Sigmoid colon (tissue), 7 donors: ENCODE results near the gene PRRT4. TPM values are rescaled to one million over a fixed set of nuclear protein-coding genes. Genes with fewer than 3 reads are reported as not detected.
A peak's percentile ranks its signal among the peaks of the same experiment; 100 is the strongest.

Experiments
- DNase-seq: peaks from one replicate; pipeline ENCODE4 v3.0.0-alpha.2; 2019
- H3K27ac ChIP-seq, 4 donors: fragments of 200-600 bp; sonication (generic); one replicate each; pipeline ENCODE4 v1.5.1; 2016 to 2019; ENCODE audit warnings: mild to moderate bottlenecking in 1 of 4
- H3K27me3 ChIP-seq, 3 donors: fragments of 200-600 bp; sonication (generic); one replicate each; pipeline ENCODE4 v1.5.1; 2019; ENCODE audit warnings: mild to moderate bottlenecking in 1 of 3
- H3K36me3 ChIP-seq, 4 donors: fragments of 200-600 bp; sonication (generic); one replicate each; pipeline ENCODE4 v1.5.1; 2016 to 2019
- H3K4me1 ChIP-seq, 4 donors: fragments of 200-600 bp; sonication (generic); one replicate each; pipeline ENCODE4 v1.5.1; 2017 to 2019
- H3K4me3 ChIP-seq, 4 donors: fragments of 200-600 bp; sonication (generic); one replicate each; pipeline ENCODE4 v1.5.1; 2017 to 2019; ENCODE audit warnings: mild to moderate bottlenecking in 2 of 4, moderate library complexity in 1 of 4
- H3K9me3 ChIP-seq, 4 donors: fragments of 200-600 bp in 3 of 4; sonication (generic) in 3 of 4; one replicate each; pipeline versions ENCODE4 v1.5.1 to v1.6.1; 2013 to 2019
- EP300 ChIP-seq, 4 donors: sonication (generic); formaldehyde crosslinking; IDR thresholded peaks; one replicate each; pipeline ENCODE4 v1.6.1; 2017; ENCODE audit warnings: antibody characterized with exemption in 4 of 4
- POLR2A ChIP-seq, 2 donors: fragments of 450-650 bp; IDR thresholded peaks; one replicate each; pipeline ENCODE4 v1.6.1; 2016; ENCODE audit warnings: antibody characterized with exemption in 2 of 2, mild to moderate bottlenecking in 2 of 2, moderate library complexity in 2 of 2
- POLR2AphosphoS5 ChIP-seq, 4 donors: sonication (generic); formaldehyde crosslinking; IDR thresholded peaks; one replicate each; pipeline ENCODE4 v1.6.1; 2017; ENCODE audit warnings: antibody characterized with exemption in 4 of 4
- WGBS, 2 donors: extraction: QIAGEN DNeasy Blood & Tissue Kit; methylation state at CpG; one replicate each; pipeline ENCODE4 v1.1.7; 2013; 5-methylcytosine and 5-hydroxymethylcytosine counted together
- intact Hi-C: fragments of 100-400 bp; cut with DNase I; formaldehyde crosslinking; loops from one replicate; pipeline ENCODE4 v1.15.1; 2023
- polyA plus RNA-seq, 3 donors: library from polyadenylated mRNA; stranded (reverse); fragments of 200-250 nt; gene quantifications; one replicate each; pipeline ENCODE4 v1.2.3, GENCODE V29; 2013
- total RNA-seq, 4 donors: library from RNA; depleted of rRNA; stranded (reverse); fragments of >200 nt; gene quantifications; one replicate each; pipeline ENCODE4 v1.1.0, GENCODE V29; 2016
- TF ChIP-seq, protein P1 (sequence below), 4 experiments: fragments of 450-650 bp in 3 of 4; fragments of 200-600 bp in 1 of 4; IDR thresholded peaks; one replicate each; pipeline ENCODE4 v1.5.1; 2016 to 2019; ENCODE audit warnings: antibody characterized with exemption in 4 of 4, mild to moderate bottlenecking in 3 of 4, moderate library complexity in 2 of 4
- donor health status: healthy with polysubstance abuse.
- donor health status: Bipolar disorder and iron deficiency.
- donor health status: healthy.

The PRRT4 gene
- total and polyA plus RNA-seq, 7 donors, result 0.27 to 1.1 (median 0.83) TPM; not detected in 2

GRCh38 chr7:128360359-128360678, 1.2 kb downstream of the PRRT4 start:
- Histone ChIP-seq H3K9me3 (no peaks in the 10 kb centered on the region), H3K4me3 (peak overlapping the region in 3 of 4 donors; percentile 54 to 61 (median 54)), H3K27me3 (peaks cover 0 to 11% (median 0%) of the 10 kb centered on the region in 3 donors), H3K4me1 (peaks cover 0 to 22% (median 18%) of the 10 kb centered on the region in 4 donors), H3K36me3 (no peaks in the 10 kb centered on the region), H3K27ac (peak overlapping the region in 2 of 4 donors; percentile 33 to 37)
- WGBS, 2 donors, result 30 to 39% methylated on average over 9 of the region's 9 CpGs
- DNase-seq, result no peak
- intact Hi-C loops, result no loop called here
- TF ChIP-seq POLR2A (IDR thresholded peaks at IDR 0.05) (no peak), POLR2AphosphoS5 (IDR thresholded peaks at IDR 0.05) (no peak), EP300 (IDR thresholded peaks at IDR 0.05) (no peak)
- TF ChIP-seq, protein P1, sequence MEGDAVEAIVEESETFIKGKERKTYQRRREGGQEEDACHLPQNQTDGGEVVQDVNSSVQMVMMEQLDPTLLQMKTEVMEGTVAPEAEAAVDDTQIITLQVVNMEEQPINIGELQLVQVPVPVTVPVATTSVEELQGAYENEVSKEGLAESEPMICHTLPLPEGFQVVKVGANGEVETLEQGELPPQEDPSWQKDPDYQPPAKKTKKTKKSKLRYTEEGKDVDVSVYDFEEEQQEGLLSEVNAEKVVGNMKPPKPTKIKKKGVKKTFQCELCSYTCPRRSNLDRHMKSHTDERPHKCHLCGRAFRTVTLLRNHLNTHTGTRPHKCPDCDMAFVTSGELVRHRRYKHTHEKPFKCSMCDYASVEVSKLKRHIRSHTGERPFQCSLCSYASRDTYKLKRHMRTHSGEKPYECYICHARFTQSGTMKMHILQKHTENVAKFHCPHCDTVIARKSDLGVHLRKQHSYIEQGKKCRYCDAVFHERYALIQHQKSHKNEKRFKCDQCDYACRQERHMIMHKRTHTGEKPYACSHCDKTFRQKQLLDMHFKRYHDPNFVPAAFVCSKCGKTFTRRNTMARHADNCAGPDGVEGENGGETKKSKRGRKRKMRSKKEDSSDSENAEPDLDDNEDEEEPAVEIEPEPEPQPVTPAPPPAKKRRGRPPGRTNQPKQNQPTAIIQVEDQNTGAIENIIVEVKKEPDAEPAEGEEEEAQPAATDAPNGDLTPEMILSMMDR (IDR thresholded peaks at IDR 0.05), result no peak

- peaks cover 0 to 22% (median 18%) of the 10 kb centered on the region in 4 donors for H3K4me1 ChIP-seq
- no peak overlapping the region for H3K27ac ChIP-seq
- 77 to 88% methylated on average over 4 of the region's 4 CpGs for WGBS, 2 donors
- H3K27me3 ChIP-seq, result peaks cover 0 to 10% (median 0%) of the 10 kb centered on the region in 3 donors
- no peaks in the 10 kb centered on the region for H3K36me3 ChIP-seq
- no peak for TF ChIP-seq POLR2A (IDR thresholded peaks at IDR 0.05)
- TF ChIP-seq POLR2AphosphoS5 (IDR thresholded peaks at IDR 0.05), result no peak
- TF ChIP-seq EP300 (IDR thresholded peaks at IDR 0.05), result no peak
- TF ChIP-seq, protein P1 (IDR thresholded peaks at IDR 0.05), result no peak
- H3K4me3 ChIP-seq, result no peak overlapping the region
- intact Hi-C loops, result no loop called here
- no peak for DNase-seq
- H3K9me3 ChIP-seq, result no peaks in the 10 kb centered on the region
Observed at GRCh38 chr7:128359939-128360338, 1.6 kb downstream of the PRRT4 start.

GRCh38 chr7:128359336-128359735, 2.2 kb downstream of the PRRT4 start:
- no peaks in the 10 kb centered on the region for H3K9me3 ChIP-seq
- peaks cover 0 to 22% (median 18%) of the 10 kb centered on the region in 4 donors for H3K4me1 ChIP-seq
- WGBS, 2 donors, result 95 to 96% methylated on average over 12 of the region's 12 CpGs
- H3K27ac ChIP-seq, result no peak overlapping the region
- H3K27me3 ChIP-seq, result peaks cover 0 to 9% (median 0%) of the 10 kb centered on the region in 3 donors
- no peak for TF ChIP-seq EP300 (IDR thresholded peaks at IDR 0.05)
- TF ChIP-seq POLR2A (IDR thresholded peaks at IDR 0.05), result no peak
- TF ChIP-seq, protein P1 (IDR thresholded peaks at IDR 0.05), result no peak
- TF ChIP-seq POLR2AphosphoS5 (IDR thresholded peaks at IDR 0.05), result no peak
- no peak for DNase-seq
- intact Hi-C loops, result no loop called here
- H3K36me3 ChIP-seq, result no peaks in the 10 kb centered on the region
- no peak overlapping the region for H3K4me3 ChIP-seq

- WGBS, 2 donors, result 73 to 88% methylated on average over 1 of the region's 1 CpG
- Histone ChIP-seq H3K4me3 (no peak overlapping the region), H3K27me3 (peaks cover 0 to 17% (median 6%) of the 10 kb centered on the region in 3 donors), H3K9me3 (no peaks in the 10 kb centered on the region), H3K27ac (no peak overlapping the region), H3K4me1 (peaks cover 0 to 22% (median 18%) of the 10 kb centered on the region in 4 donors), H3K36me3 (no peaks in the 10 kb centered on the region)
- no peak for DNase-seq
- TF ChIP-seq, protein P1 (IDR thresholded peaks at IDR 0.05), result no peak
- no peak for TF ChIP-seq POLR2AphosphoS5 (IDR thresholded peaks at IDR 0.05)
- no peak for TF ChIP-seq EP300 (IDR thresholded peaks at IDR 0.05)
- TF ChIP-seq POLR2A (IDR thresholded peaks at IDR 0.05), result no peak
- intact Hi-C loops, result no loop called here
Observed at GRCh38 chr7:128358233-128358632, 3.3 kb downstream of the PRRT4 start.

- TF ChIP-seq, protein P1 (IDR thresholded peaks at IDR 0.05), result no peak
- TF ChIP-seq POLR2A (IDR thresholded peaks at IDR 0.05), result no peak
- DNase-seq, result no peak
- H3K4me3 ChIP-seq, result no peak overlapping the region
- peaks cover 5 to 28% (median 9%) of the 10 kb centered on the region in 3 donors for H3K27me3 ChIP-seq
- no peaks in the 10 kb centered on the region for H3K36me3 ChIP-seq
- no peak overlapping the region for H3K27ac ChIP-seq
- intact Hi-C loops, result no loop called here
- H3K4me1 ChIP-seq, result peaks cover 0 to 25% (median 22%) of the 10 kb centered on the region in 4 donors
- H3K9me3 ChIP-seq, result no peaks in the 10 kb centered on the region
- WGBS, 2 donors, result 79 to 81% methylated on average over 6 of the region's 6 CpGs
Observed at GRCh38 chr7:128357217-128357613, 4.3 kb downstream of the PRRT4 start.
